Lower leg skin (tissue), 4 donors: Measurements from ENCODE around the gene CSNK1D. TPM values are rescaled to one million over a fixed set of nuclear protein-coding genes. Genes with fewer than 3 reads are reported as not detected.
"Not testable (repeated sequence)": the region's sequence is repeated elsewhere in the genome, so short reads cannot be mapped to it uniquely, and the experiment has no call there.

Experiments
- DNase-seq, 2 donors: peaks; one replicate each; pipeline ENCODE4 v3.0.0-alpha.2; 2019; ENCODE audit warnings: low spot score in 2 of 2
- H3K4me3 ChIP-seq: fragments of 200-600 bp; sonication (generic); 2 replicates; pipeline ENCODE4 v1.5.1; 2017; ENCODE audit warnings: mild to moderate bottlenecking, low read depth; ENCODE audit not compliant: poor library complexity, severe bottlenecking
- CTCF ChIP-seq, 3 donors: fragments of 450-650 bp; IDR thresholded peaks; one replicate each; pipeline ENCODE4 v1.5.1; 2016; ENCODE audit warnings: antibody characterized with exemption in 3 of 3, mild to moderate bottlenecking in 3 of 3, moderate library complexity in 2 of 3
- POLR2A ChIP-seq, 2 donors: fragments of 450-650 bp; IDR thresholded peaks; one replicate each; pipeline ENCODE4 v1.6.1; 2016 to 2017; ENCODE audit warnings: antibody characterized with exemption in 2 of 2, mild to moderate bottlenecking in 1 of 2, moderate library complexity in 1 of 2
- WGBS, 2 donors: methylation state at CpG; one replicate each; pipeline ENCODE4 v1.1.5; 2018; 5-methylcytosine and 5-hydroxymethylcytosine counted together
- intact Hi-C: fragments of 100-400 bp; cut with DNase I; formaldehyde crosslinking; loops from one replicate; pipeline ENCODE4 v1.15.0; 2023; ENCODE audit warnings: low total_unique reads
- total RNA-seq, 4 donors: library from RNA; depleted of rRNA; stranded (reverse); fragments of >200 nt; gene quantifications; one replicate each; pipeline ENCODE4 v1.1.0, GENCODE V29; 2016

Gene CSNK1D
- total RNA-seq, 4 donors from 2014 or later, result 46.0 to 88.4 (median 56.4) TPM

- intact Hi-C loops, result no loop called here
- 91 to 92% methylated on average over 9 to 10 of the region's 11 CpGs for WGBS, 2 donors
Observed at GRCh38 chr17:82214012-82214628, 59.4 kb downstream of the CSNK1D start.

GRCh38 chr17:82213251-82214011 is 60.1 kb downstream of the CSNK1D start:
- intact Hi-C loops, result no loop called here
- TF ChIP-seq POLR2A (IDR thresholded peaks at IDR 0.05), result no peak
- no peak for TF ChIP-seq CTCF (IDR thresholded peaks at IDR 0.05)
- WGBS, 2 donors, result 10 to 18% methylated on average over 21 to 37 of the region's 37 CpGs
- no peak for DNase-seq
- peak overlapping the region; percentile 69 for H3K4me3 ChIP-seq

More at GRCh38 chr17:82214012-82214628, 59.4 kb downstream of the CSNK1D start:
- no peak overlapping the region for H3K4me3 ChIP-seq
- TF ChIP-seq CTCF (IDR thresholded peaks at IDR 0.05) (no peak), POLR2A (IDR thresholded peaks at IDR 0.05) (no peak)
- no peak for DNase-seq

DNA sequence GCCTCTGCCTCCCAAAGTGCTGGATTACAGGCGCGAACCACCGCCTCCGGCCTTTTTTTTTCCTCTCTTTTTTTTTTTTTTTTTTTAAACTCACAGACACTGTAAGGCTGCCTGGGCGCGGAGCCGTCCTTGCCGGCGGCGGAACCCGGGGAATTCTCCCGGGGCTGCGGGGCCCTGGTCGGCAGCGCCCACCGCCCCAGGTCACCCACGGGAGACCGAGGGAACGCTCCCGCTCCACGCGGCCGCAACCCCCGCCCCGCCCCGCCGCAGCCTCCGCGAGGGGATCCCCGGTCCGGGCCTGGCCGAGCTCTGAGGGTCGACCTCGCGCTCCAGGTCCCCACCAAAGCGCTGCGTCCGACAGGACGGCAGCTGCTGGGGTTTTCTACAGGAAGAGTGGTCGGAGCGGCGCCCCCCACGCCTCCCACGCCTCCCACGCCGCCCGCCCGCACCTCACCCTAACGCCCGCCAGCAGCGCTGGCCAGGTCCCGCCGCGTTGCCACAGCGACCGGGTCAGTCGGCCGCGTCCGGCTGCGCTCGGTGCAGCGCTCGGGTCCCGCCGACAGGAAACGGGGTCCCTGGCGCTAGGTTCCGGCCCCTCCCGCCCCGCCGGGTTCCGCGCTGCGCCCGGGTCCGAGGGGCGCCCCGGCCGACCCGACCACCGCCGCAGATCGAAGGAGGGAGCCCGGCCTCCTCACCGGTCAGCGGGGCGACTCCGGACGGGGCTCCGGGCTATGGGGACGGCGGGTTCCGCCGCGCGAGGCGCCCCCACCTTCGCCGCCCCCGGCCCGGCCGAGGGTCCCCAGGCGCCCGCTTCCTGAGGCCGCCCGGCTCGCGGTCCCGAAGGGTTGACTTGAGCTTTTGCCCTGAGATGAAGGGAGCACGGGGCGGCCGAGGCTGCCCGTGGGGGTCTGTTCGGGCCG is 60.9 kb downstream of the CSNK1D start, which contains the start of gene CCDC57:
Gene CCDC57 (minus strand): TSS at position 512 of the 920 bp plus-strand sequence. CDS start 10,898 bp downstream, outside the sequence.
- peak in 1 of 2 donors; percentile 94 for DNase-seq
- TF ChIP-seq POLR2A (IDR thresholded peaks at IDR 0.05) (no peak), CTCF (IDR thresholded peaks at IDR 0.05) (no peak)

GRCh38 chr17:82210655-82211054 is 62.8 kb downstream of the CSNK1D start:
- WGBS, 2 donors, result 93 to 95% methylated on average over 11 of the region's 11 CpGs
- DNase-seq, intact Hi-C loops, H3K4me3 ChIP-seq: not testable (repeated sequence)

More for the DNA sequence above, 60.9 kb downstream of the CSNK1D start, which contains the start of gene CCDC57:
- intact Hi-C loops, result no loop called here
- 0% methylated on average over 65 to 81 of the region's 116 CpGs for WGBS, 2 donors
- H3K4me3 ChIP-seq, result peak within 1 kb of the TSS; percentile 69

DNA sequence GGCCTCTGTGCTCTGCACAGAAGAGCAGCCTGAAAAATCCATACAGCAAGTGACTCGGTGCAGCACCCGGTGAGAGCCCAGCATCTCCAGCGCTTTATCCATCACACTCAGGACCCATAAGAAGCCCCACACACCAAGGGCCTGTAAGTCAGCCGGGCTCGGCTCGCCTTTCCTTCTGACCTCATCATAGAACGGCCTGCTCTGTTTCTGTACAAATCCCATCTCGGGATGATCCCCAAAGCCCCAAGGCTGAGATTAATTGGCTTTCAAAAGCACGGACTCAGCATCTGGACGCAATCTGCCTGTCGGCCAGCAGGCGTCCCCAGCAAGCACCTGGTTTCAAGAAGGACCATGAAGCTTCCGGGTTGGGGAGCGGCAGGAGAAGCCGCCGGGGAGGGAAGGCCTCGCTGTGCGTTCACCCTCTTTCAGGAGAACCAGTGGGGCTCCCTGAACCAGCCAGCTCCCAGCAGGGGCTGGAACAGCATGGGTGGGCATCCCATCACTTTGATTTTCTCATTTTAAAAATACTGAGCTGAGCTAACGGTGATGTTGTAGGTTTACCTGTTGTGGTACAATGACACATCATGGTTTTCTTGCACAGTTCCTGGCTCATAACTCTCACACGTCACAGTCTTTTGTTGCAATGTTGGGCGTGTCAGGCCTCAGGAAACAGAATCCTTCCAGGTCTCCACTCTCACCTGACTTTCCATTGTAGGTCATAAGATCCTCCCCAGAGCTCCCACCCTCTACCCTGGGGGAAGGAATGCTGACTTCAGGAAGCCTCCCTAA is 67.6 kb downstream of the CSNK1D start:
- intact Hi-C loops, result no loop called here
- TF ChIP-seq CTCF (IDR thresholded peaks at IDR 0.05) (peak in 1 of 3 donors; percentile 84), POLR2A (IDR thresholded peaks at IDR 0.05) (no peak)
- peak; percentile 79 to 96 for DNase-seq
- WGBS, 2 donors, result 13% methylated on average over 17 to 21 of the region's 21 CpGs
- no peak overlapping the region for H3K4me3 ChIP-seq
